Renal pelvis (tissue), 4 donors: ENCODE data around the gene FITM2. TPM values are rescaled to one million over a fixed set of nuclear protein-coding genes. Genes with fewer than 3 reads are reported as not detected.

Experiments
- DNase-seq: peaks from one replicate; pipeline ENCODE4 v3.0.0-alpha.2; 2013
- polyA plus RNA-seq, 3 donors: library from polyadenylated mRNA; unstranded; fragments of 120-200 nt; gene quantifications; one replicate each; pipeline ENCODE4 v1.2.1, GENCODE V29; 2013; ENCODE audit not compliant: insufficient read length in 3 of 3

Gene FITM2
- polyA plus RNA-seq, 3 donors, result 6.9 to 10.1 (median 8.3) TPM

- DNase-seq, result no peak
Observed at GRCh38 chr20:44287272-44288097, 23.5 kb downstream of the FITM2 start.

- DNase-seq, result no peak
Observed at GRCh38 chr20:44284032-44284431, 27.0 kb downstream of the FITM2 start.

- DNase-seq, result no peak
Observed at GRCh38 chr20:44282192-44282591, 28.8 kb downstream of the FITM2 start.

- DNase-seq, result no peak
Observed at GRCh38 chr20:44280387-44280786, 30.6 kb downstream of the FITM2 start.

- DNase-seq, result no peak
Observed at GRCh38 chr20:44279228-44279627, 31.8 kb downstream of the FITM2 start.

GRCh38 chr20:44274303-44275017 lies 36.5 kb downstream of the FITM2 start:
- no peak for DNase-seq

- DNase-seq, result no peak
Observed at GRCh38 chr20:44273231-44274215, 37.5 kb downstream of the FITM2 start.

- DNase-seq, result no peak
Observed at GRCh38 chr20:44271915-44272663, 38.9 kb downstream of the FITM2 start.

- no peak for DNase-seq
Observed at GRCh38 chr20:44268802-44269201, 42.2 kb downstream of the FITM2 start.

GRCh38 chr20:44264287-44264686 lies 46.7 kb downstream of the FITM2 start:
- no peak for DNase-seq

GRCh38 chr20:44258226-44258890 lies 52.6 kb downstream of the FITM2 start:
- DNase-seq, result no peak

- DNase-seq, result no peak
Observed at GRCh38 chr20:44256961-44257360, 54.0 kb downstream of the FITM2 start.

- no peak for DNase-seq
Observed at GRCh38 chr20:44255942-44256341, 55.1 kb downstream of the FITM2 start.

GRCh38 chr20:44254073-44254472 lies 56.9 kb downstream of the FITM2 start:
- no peak for DNase-seq

- DNase-seq, result no peak
Observed at GRCh38 chr20:44253528-44253927, 57.5 kb downstream of the FITM2 start.

Other genes with a start within 250 kb of the FITM2 start
- gene JPH2, start 124.0 kb downstream of the FITM2 start, polyA plus RNA-seq, result 1 to 10 TPM; 1.6 to 1.8 (median 1.7) TPM
- 10 to 100 TPM; 47.0 to 55.7 (median 49.4) TPM for gene OSER1, start 100.4 kb downstream of the FITM2 start, polyA plus RNA-seq
- under 1 TPM; 0.21 to 0.43 (median 0.23) TPM for gene GDAP1L1, start 63.9 kb downstream of the FITM2 start, polyA plus RNA-seq
- 1 to 10 TPM in 1 of 3 donors, under 1 TPM in 2; 0.31 to 1.0 (median 0.77) TPM for gene R3HDML, start 25.8 kb upstream of the FITM2 start, polyA plus RNA-seq
- gene HNF4A, start 44.5 kb upstream of the FITM2 start, polyA plus RNA-seq, result 10 to 100 TPM; 49.8 to 73.1 (median 69.0) TPM
- 10 to 100 TPM; 10.2 to 15.0 (median 14.3) TPM for gene TTPAL, start 164.7 kb upstream of the FITM2 start, polyA plus RNA-seq
- gene SERINC3, start 210.9 kb upstream of the FITM2 start, polyA plus RNA-seq, result 10 to 100 TPM; 62.2 to 70.4 (median 66.1) TPM